HG03457 (cell line): ENCODE measurements around the gene RHOH.
A peak's percentile ranks its signal among the peaks of the same experiment; 100 is the strongest.

Source experiments
- ATAC-seq: cut with Tn5 transposase; IDR thresholded peaks from one replicate; pipeline ENCODE4 v1.9.1; 2021; ENCODE audit warnings: moderate number of reproducible peaks; ENCODE audit not compliant: unreplicated experiment

The RHOH gene

DNA sequence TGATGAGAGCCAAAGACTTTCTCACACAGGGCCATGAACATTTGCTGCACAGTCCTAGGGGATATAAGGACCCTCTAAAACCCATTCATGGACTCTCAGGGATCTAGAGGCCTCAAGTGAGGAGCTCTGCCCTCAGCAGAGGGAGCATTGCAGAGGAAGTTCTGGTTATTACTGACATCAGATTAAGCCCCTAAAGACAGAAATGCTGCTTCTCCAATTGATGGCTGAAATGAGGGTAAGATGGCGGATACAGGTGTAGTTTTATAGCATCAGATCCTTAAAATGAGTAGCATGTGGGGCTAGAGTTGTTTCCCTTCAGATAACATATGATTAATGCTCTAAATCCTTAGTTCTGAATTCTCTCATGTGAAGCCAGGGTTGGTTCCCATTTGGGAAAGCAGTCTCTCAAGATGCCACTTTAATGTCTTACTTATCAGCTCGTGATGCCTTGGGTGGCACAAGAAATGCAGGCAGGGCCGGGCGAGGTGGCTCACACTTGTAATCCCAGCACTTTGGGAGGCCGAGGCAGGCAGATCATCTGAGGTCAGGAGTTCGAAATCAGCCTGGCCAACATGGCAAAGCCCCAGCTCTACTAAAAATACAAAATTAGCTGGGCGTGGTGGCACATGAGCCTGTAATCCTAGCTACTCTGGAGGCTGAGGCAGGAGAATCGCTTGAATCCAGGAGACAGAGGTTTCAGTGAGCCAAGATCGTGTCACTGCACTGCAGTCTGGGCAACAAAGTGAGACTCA is 7.9 kb downstream of the RHOH start:
- ATAC-seq = no peak

- peak; percentile 51 for ATAC-seq
Measured at GRCh38 chr4:40205259-40206198, 8.7 kb downstream of the RHOH start.

DNA sequence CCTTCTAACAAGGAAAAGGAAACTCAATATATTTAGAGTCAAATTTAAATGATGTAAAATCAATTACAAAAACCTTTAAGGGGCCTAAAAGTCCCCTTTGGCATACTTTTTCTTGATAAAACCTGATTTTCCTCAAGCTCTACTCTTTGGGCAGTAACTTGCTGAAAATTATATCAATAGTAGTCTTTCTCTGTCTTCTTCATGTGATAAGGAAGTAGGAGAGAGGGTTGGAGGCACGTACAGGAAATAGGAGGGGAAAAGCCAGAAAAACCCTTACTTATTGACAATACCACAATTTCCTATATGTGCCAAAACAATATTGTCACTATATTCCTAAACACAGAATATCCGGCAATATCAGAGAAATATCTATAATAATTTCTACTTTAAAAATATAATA is 9.6 kb downstream of the RHOH start:
- no peak for ATAC-seq

DNA sequence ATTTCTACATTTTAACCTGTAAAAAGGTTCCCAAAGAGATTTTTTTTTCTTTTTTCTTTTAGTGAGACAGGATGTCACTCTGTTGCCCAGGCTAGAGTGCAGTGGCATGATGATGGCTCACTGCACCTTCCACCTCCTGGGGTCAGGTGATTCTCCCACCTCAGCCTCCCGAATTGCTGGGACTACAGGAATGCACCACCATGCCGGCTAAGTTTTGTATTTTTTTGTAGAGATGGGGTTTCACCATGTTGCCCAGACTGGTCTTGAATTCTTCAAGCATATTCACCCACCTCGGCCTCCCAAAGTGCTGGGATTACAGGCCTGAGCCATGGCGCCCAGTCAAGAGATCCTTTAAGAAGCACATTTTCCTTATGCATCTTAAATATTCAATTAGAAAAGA is 12.6 kb downstream of the RHOH start:
- no peak for ATAC-seq

DNA sequence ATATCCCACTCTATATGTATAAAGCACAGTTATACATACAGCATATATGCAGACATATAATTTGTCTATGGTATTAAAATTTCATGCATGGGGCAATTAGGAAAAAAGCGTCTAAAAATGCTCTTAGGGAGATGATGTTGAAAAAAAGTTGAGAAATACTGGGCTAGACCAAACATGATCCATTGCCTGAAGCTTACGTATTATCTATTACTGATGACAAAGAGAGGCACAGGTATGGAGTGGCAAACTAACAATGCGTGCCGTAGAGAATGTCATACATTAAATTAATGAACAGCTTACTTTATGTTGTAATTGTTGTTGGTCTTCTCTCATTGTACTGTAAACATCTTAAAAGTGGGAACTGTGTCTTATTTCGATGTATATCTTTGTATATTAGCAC is 13.9 kb downstream of the RHOH start:
- no peak for ATAC-seq

- ATAC-seq = no peak
Measured at GRCh38 chr4:40211224-40212185, 14.7 kb downstream of the RHOH start.

DNA sequence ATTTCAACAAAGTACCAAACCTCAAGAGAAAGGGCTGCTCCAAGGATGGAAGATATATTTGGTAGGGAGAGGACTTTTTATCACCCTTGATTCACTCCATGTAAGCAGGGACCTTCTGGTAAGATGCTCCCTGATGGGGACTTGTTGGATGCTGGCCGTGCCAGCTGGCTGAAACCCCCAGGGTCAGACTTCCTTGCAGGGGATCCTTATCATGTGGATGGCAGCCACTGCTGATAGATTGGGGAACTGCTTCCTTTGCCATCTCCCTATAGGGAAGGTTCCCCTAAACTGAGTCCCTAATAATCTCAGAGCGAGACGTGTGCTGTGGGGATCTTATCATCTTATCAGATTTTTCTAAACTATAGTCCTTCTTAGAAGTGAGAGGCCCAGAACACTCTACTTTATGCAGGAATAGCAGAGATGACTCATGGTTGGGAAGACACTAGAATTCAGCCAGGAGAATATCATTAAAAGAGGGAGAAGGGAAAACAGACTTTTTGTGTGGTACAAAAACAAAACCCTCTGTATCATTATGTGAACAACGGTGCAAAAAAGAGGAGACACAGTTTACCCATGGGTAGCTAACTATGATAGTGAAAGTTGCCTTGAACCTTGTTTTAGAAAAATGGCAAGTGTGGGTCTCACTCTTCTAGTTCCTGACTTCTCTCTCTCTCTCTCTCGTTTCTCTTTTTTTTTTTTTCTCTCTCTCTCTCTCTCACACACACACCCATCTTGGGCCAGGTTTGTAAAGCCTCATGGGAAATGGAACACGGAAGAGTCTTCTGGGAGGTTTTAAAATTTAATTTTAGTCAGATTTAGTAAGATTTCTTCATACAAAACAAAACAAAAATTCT is 16.1 kb downstream of the RHOH start:
- ATAC-seq = no peak

DNA sequence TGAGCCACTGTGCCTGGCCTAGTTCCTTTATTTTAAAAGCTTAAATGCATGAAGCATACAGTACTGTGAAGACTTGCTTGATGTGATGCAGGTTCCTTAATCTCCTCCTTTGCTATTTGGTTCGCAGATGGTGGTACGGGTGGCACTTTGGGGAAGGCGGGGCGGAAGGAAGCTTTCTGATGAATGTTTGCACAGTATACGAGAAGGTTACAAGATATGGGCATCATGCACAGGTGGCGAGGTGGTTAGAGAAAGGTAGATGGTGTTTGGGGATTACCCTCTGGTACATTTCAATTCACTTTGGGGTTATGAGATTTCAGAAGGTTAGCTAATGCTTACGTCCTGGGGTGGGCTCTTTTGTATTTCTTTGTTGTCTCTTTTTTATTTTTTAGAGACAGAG is 17.2 kb downstream of the RHOH start:
- ATAC-seq = no peak

- no peak for ATAC-seq
Measured at GRCh38 chr4:40214661-40215418, 18.0 kb downstream of the RHOH start.

DNA sequence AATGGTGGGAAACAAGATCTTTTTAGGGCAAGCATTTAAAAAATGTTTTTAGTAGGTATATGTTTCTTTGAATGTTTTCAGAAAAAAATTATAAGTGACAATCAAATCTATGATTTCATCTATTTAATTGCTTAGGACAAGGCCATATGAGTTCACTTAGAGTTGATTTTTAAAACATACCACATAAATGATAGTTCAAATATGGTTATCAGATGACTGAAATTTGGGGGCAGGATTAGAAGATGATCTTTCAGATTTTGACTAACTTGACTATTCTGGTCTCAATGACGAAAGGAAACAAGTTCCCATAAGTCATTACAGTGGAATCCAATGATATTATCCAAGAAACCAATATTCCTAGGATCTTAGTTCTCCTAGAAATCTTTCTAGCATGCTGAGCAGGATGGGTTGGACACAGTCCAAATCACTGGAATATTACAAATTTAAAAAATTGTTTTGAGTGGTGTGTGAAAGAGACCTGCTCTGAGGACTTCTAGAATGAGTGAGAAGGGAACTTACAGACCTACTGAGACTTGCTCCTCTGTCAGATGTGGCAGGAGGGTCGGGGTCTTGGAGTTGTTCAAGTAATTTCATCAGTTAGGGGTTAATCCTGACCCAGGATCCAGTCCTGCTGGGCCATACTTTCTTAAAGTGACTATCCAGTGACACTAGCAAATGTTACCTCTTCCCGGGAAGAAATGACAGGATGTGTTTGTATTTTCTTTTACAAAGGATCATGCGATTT is 20.0 kb downstream of the RHOH start:
- ATAC-seq = no peak

- no peak for ATAC-seq
Measured at GRCh38 chr4:40221744-40222143, 24.9 kb downstream of the RHOH start.

GRCh38 chr4:40223343-40223742 is 26.5 kb downstream of the RHOH start:
- no peak for ATAC-seq

DNA sequence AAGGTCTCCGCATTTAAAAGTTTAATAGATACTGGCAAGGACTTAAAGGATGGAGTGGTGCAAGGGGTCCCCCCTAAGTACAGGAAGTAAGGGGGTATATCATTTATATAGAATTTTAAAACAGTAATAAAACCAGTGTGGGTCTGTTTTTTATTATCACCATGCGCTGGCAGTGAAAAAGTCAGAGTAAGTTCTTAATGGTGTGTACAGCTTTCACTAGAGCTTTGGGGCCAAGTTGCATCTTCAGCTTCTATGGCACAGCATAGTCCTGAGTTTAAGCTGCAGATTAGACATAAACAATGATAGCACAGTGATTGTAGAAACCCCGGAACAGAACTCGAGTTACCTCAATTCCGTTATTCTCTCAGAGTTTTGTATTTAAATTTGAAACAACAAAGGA is 27.6 kb downstream of the RHOH start:
- ATAC-seq = no peak

- no peak for ATAC-seq
Measured at GRCh38 chr4:40225497-40225896, 28.7 kb downstream of the RHOH start.

DNA sequence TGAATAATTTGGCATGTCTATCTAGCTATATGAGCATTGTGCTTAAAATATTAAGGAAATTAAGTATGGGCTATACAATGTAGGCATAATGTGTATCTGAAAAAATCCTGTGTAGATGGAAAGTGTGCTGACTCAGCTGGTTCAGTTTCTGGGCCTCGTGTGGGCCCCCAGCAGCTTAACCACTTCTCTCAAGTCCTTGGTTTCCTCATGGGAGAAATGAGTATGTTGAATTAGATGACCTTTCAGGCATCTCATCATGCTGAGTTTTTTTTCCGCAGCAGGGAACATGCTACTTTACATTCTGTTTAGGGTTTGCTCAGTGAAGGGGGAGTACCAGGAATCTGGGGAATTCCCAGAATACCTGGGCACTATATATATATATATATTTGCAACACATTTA is 30.5 kb downstream of the RHOH start:
- peak; percentile 39 for ATAC-seq

DNA sequence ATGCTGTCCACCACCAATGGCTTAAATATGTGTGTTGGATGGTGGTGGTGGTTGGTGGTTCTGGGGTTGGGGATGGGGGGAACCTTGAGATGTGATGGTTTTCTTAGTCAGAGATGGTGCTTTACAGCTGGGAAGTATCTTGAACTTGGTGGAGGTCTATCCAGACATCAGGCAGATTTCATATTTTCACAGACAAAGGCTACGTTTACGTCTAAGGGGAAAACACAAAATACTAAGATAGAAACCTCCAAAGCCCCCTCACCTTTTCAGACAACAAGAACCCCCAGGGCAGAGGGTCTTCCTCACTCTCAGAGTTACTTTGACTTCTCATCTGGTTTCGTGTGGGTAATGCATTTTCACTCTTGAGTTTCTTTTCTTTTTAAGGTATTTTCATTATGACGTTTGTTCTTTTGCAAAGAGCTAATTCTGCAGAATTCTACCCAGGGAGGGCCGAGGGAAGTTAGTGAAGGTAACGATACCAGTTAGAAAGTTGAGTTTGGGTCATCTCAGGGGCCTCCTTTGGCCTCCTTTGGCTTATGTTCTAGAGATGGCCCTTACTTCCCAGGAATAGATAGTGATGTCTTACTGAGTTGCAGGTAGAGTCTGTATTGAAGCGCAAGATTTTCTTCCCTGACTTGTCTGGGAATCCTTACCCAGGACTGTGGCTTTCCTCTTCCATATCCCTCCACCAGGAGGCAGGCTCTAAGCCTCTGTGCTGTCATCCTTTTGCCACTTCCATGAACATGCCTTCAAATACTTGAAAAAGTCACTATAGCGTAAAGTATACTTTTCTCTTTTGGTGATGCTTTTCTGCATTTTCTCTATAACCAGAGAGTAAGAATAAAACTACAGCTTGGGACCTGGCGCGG is 31.9 kb downstream of the RHOH start:
- no peak for ATAC-seq

GRCh38 chr4:40231316-40231863 is 34.6 kb downstream of the RHOH start:
- no peak for ATAC-seq
